ENCODE measurements around the gene TFAP2A.

TFAP2A gene
- 0 to 1.1 (median 0) reads per million in 9 experiments for total RNA-seq

- Mint-ChIP-seq H3K4me3 (peak within 1 kb of the TSS; percentile 82 to 98), H3K27me3 (peaks cover 95 to 99% of the 10 kb centered on the region in 2 donors), H3K4me1 (ENCODE audit: low read depth in 2 of 2) (peaks cover 33 to 35% of the 10 kb centered on the region in 2 donors), H3K9me3 (peaks cover under 1 to 8% of the 10 kb centered on the region in 2 donors), H3K27ac (peak within 1 kb of the TSS; percentile 90 to 92), H3K36me3 (ENCODE audit: insufficient read depth) (peaks cover 46% of the 10 kb centered on the region)
- DNase-seq (no peak), ATAC-seq (replicated peaks) (no peak)
These were observed at the start of gene TFAP2A for GRCh38 chr6:10414756-10415616. Gene TFAP2A (minus strand): TSS chr6:10415074. CDS start chr6:10414991, 83 bp downstream.

DNA sequence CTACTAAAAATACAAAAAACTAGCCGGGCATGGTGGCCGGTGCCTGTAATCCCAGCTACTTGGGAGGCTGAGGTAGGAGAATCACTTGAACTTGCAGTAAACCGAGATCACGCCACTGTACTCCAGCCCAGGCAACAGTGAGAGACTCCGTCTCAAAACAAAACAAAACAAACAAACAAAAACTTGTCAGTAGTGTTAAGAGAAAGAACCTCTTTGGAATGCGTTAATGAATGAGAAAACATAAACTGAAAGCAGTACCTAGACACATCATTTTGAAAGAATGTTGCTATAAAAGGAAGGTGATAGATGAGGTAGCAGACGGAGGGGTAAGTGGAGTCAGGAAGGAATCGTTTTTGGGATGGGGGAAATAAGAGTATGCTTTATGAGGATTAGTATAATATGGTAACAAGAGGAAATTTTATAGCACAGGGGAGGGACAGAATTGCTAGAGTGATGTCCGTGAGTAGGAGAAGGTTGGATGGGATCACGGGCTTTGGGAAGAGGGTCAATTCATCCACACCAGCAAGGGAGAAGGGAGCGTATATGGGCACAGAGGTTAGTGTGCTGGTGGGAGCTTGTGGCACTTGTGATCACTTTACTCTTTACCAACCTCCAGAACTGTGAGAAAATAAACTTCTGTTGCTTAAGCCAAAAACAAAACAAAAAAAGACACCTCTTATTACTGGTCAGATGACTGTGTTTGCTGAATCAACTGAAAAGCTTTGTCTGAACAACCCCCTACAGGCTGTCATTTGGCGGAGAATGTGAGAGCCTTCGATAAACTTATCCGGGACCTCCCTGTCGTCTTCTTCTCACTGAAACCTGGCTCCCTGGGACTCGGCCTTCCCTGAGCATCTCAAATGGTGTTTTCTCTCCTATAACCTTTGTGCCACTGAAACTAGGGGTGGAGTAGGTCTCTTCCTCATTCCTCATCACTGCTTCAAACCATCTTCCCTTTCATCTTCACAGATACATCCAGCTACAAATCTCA lies 48.9 kb upstream of the TFAP2A start:
- ATAC-seq (replicated peaks): no peak
- H3K36me3 Mint-ChIP-seq (ENCODE audit: insufficient read depth): no peaks in the 10 kb centered on the region
- H3K27me3 Mint-ChIP-seq: peaks cover 10 to 38% of the 10 kb centered on the region in 2 donors
- no peak overlapping the region for H3K27ac Mint-ChIP-seq
- H3K4me3 Mint-ChIP-seq: no peak overlapping the region
- H3K9me3 Mint-ChIP-seq: no peaks in the 10 kb centered on the region
- no peak for DNase-seq
- no peaks in the 10 kb centered on the region for H3K4me1 Mint-ChIP-seq (ENCODE audit: low read depth in 2 of 2)

DNA sequence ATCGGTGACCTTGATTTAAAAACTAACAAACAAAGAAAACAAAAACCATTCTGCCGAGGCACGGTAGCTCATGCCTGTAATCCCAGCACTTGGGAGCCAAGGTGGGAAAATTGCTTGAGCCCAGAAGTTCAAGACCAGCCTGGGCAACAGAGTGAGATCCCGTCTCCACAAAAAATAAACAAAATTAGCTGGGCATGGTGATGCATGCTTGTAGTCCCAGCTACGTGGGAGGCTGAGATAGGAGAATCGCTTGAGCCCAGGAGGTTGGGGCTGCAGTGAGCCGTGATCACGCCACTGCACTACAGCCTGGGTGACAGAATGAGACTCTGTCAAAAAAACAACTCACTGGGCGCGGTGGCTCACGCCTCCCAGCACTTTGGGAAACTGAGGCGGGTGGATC lies 48.2 kb upstream of the TFAP2A start:
- Mint-ChIP-seq H3K9me3 (no peaks in the 10 kb centered on the region), H3K27me3 (peaks cover 12 to 43% of the 10 kb centered on the region in 2 donors), H3K4me3 (no peak overlapping the region), H3K27ac (no peak overlapping the region), H3K4me1 (ENCODE audit: low read depth in 2 of 2) (no peaks in the 10 kb centered on the region), H3K36me3 (ENCODE audit: insufficient read depth) (no peaks in the 10 kb centered on the region)
- ATAC-seq (replicated peaks) (no peak), DNase-seq (no peak)

DNA sequence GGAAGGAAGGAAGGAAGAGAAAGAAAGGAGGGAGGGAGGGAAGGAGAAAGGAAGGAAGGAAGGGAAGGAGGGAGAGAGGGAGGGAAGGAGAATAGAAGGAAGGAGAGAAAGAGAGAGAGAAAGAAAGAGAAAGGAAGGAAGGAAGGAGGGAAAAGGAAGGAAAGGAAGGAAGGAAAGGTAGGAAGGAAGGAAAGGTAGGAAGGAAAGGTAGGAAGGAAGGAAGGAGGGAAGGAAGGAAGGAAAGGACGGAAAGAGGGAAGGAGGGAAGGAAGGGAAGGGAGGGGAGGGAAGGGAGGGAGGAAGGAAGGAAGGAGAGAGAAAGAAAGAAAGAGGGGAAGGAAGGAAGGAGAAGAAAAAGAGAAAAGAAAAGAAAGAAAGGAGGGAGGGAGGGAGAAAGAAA lies 47.0 kb upstream of the TFAP2A start:
- peaks cover 19 to 42% of the 10 kb centered on the region in 2 donors for H3K27me3 Mint-ChIP-seq
- H3K27ac Mint-ChIP-seq: no peak overlapping the region
- DNase-seq (no peak), ATAC-seq (replicated peaks) (no peak)
- no peaks in the 10 kb centered on the region for H3K36me3 Mint-ChIP-seq (ENCODE audit: insufficient read depth)
- H3K9me3 Mint-ChIP-seq: no peaks in the 10 kb centered on the region
- H3K4me3 Mint-ChIP-seq: no peak overlapping the region
- no peaks in the 10 kb centered on the region for H3K4me1 Mint-ChIP-seq (ENCODE audit: low read depth in 2 of 2)

- Mint-ChIP-seq H3K4me1 (ENCODE audit: low read depth in 2 of 2) (no peaks in the 10 kb centered on the region), H3K27me3 (peaks cover 19 to 35% of the 10 kb centered on the region in 2 donors), H3K4me3 (no peak overlapping the region), H3K36me3 (ENCODE audit: insufficient read depth) (no peaks in the 10 kb centered on the region), H3K27ac (no peak overlapping the region), H3K9me3 (no peaks in the 10 kb centered on the region)
- DNase-seq (no peak), ATAC-seq (replicated peaks) (no peak)
These were observed 45.2 kb upstream of the TFAP2A start for GRCh38 chr6:10460096-10460495.

DNA sequence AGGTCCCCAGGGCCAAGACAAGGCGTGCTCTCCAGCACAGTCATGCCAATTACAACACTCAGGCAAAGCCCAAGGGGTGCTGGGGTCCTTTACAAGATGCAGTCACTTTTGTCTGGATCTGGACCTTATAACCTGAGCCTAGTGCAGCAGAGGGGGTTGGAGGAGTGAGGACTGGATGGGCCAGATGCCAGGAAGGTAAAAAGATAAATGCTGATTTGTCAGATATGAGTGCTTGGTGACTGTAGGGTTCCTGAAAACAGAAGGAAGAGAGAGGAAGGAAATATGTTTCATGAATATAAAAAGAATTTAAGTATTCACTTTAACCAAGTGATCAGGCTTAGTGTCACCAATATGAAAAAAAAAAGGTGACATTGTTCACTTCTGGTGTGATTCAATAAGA lies 43.4 kb upstream of the TFAP2A start:
- Mint-ChIP-seq H3K9me3 (no peaks in the 10 kb centered on the region), H3K27me3 (peaks cover 19 to 35% of the 10 kb centered on the region in 2 donors), H3K4me1 (ENCODE audit: low read depth in 2 of 2) (no peaks in the 10 kb centered on the region), H3K27ac (no peak overlapping the region), H3K4me3 (no peak overlapping the region), H3K36me3 (ENCODE audit: insufficient read depth) (no peaks in the 10 kb centered on the region)
- ATAC-seq (replicated peaks) (no peak), DNase-seq (no peak)

- no peak for ATAC-seq (replicated peaks)
- no peaks in the 10 kb centered on the region for H3K36me3 Mint-ChIP-seq (ENCODE audit: insufficient read depth)
These were observed 38.7 kb upstream of the TFAP2A start for GRCh38 chr6:10453596-10453995.

GRCh38 chr6:10451828-10452509 lies 37.1 kb upstream of the TFAP2A start:
- Mint-ChIP-seq H3K4me1 (ENCODE audit: low read depth in 2 of 2) (no peaks in the 10 kb centered on the region), H3K27me3 (peaks cover 7 to 36% of the 10 kb centered on the region in 2 donors), H3K4me3 (no peak overlapping the region), H3K36me3 (ENCODE audit: insufficient read depth) (no peaks in the 10 kb centered on the region), H3K9me3 (no peaks in the 10 kb centered on the region), H3K27ac (no peak overlapping the region)
- ATAC-seq (replicated peaks) (no peak), DNase-seq (no peak)

More at GRCh38 chr6:10453596-10453995, 38.7 kb upstream of the TFAP2A start:
- Mint-ChIP-seq H3K27ac (no peak overlapping the region), H3K9me3 (no peaks in the 10 kb centered on the region), H3K4me3 (no peak overlapping the region), H3K4me1 (ENCODE audit: low read depth in 2 of 2) (no peaks in the 10 kb centered on the region), H3K27me3 (peaks cover 17 to 40% of the 10 kb centered on the region in 2 donors)
- no peak for DNase-seq

GRCh38 chr6:10451394-10451793 lies 36.5 kb upstream of the TFAP2A start:
- no peaks in the 10 kb centered on the region for H3K4me1 Mint-ChIP-seq (ENCODE audit: low read depth in 2 of 2)
- DNase-seq: no peak
- ATAC-seq (replicated peaks): no peak
- no peaks in the 10 kb centered on the region for H3K36me3 Mint-ChIP-seq (ENCODE audit: insufficient read depth)
- no peak overlapping the region for H3K27ac Mint-ChIP-seq
- H3K9me3 Mint-ChIP-seq: no peaks in the 10 kb centered on the region
- peaks cover 11 to 42% of the 10 kb centered on the region in 2 donors for H3K27me3 Mint-ChIP-seq
- no peak overlapping the region for H3K4me3 Mint-ChIP-seq

- Mint-ChIP-seq H3K9me3 (no peaks in the 10 kb centered on the region), H3K4me1 (ENCODE audit: low read depth in 2 of 2) (no peaks in the 10 kb centered on the region), H3K27ac (no peak overlapping the region), H3K27me3 (peaks cover 13 to 47% of the 10 kb centered on the region in 2 donors), H3K36me3 (ENCODE audit: insufficient read depth) (no peaks in the 10 kb centered on the region), H3K4me3 (no peak overlapping the region)
- DNase-seq (no peak), ATAC-seq (replicated peaks) (no peak)
These were observed 34.9 kb upstream of the TFAP2A start for GRCh38 chr6:10449751-10450150.

DNA sequence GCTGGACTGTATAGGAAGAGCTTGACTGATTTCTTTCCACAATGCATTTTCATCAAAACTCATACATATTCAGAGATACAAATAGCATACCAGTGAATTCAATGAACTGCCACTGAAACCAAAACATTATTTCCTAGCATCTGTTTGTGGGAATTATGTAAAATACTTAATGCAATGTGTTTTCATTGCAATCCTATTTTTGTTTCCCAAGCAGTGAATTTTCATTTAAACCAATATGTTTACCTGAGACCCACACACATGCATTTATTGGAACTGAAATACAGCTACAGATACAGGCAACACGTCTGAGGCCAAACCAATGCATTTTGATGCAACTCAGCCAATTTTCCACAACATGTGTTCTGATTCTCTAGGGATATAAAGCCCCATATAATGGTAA lies 33.2 kb upstream of the TFAP2A start:
- Mint-ChIP-seq H3K9me3 (no peaks in the 10 kb centered on the region), H3K4me3 (no peak overlapping the region), H3K4me1 (ENCODE audit: low read depth in 2 of 2) (no peaks in the 10 kb centered on the region), H3K36me3 (ENCODE audit: insufficient read depth) (no peaks in the 10 kb centered on the region), H3K27me3 (peaks cover 19 to 63% of the 10 kb centered on the region in 2 donors), H3K27ac (no peak overlapping the region)
- DNase-seq (no peak), ATAC-seq (replicated peaks) (no peak)

- Mint-ChIP-seq H3K9me3 (no peaks in the 10 kb centered on the region), H3K27ac (no peak overlapping the region), H3K27me3 (peaks cover 29 to 63% of the 10 kb centered on the region in 2 donors), H3K36me3 (ENCODE audit: insufficient read depth) (no peaks in the 10 kb centered on the region), H3K4me3 (no peak overlapping the region), H3K4me1 (ENCODE audit: low read depth in 2 of 2) (no peaks in the 10 kb centered on the region)
- ATAC-seq (replicated peaks) (no peak), DNase-seq (no peak)
These were observed 31.7 kb upstream of the TFAP2A start for GRCh38 chr6:10446548-10446947.

DNA sequence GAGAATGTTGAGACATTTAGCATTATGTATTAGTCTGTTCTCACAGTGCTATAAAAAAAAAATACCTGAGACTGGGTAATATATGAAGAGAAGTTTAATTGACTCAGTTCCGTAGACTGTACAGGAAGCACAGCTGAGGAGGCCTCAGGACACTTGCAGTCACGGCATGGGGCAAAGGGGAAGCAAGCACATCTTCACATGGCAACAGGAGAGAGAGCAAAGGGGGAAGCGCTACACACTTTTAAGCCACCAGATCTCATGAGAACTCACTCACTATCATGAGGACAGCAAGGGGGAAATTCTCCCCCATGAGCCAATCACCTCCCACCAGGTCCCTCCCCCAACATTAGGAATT lies 26.8 kb upstream of the TFAP2A start:
- H3K27ac Mint-ChIP-seq: no peak overlapping the region
- H3K27me3 Mint-ChIP-seq: peaks cover 33 to 44% of the 10 kb centered on the region in 2 donors
- H3K9me3 Mint-ChIP-seq: no peaks in the 10 kb centered on the region
- no peaks in the 10 kb centered on the region for H3K4me1 Mint-ChIP-seq (ENCODE audit: low read depth in 2 of 2)
- no peak overlapping the region for H3K4me3 Mint-ChIP-seq
- no peak for DNase-seq
- no peak for ATAC-seq (replicated peaks)
- no peaks in the 10 kb centered on the region for H3K36me3 Mint-ChIP-seq (ENCODE audit: insufficient read depth)
